K562 (cell line): ENCODE data around the gene NFKBIA. TPM values are rescaled to one million over a fixed set of nuclear protein-coding genes. Genes with fewer than 3 reads are reported as not detected.

Source experiments
- ARID4B ChIP-seq: sonication (generic); formaldehyde crosslinking; IDR thresholded peaks from 2 replicates; pipeline ENCODE4 v1.8.0; 2022; ENCODE audit warnings: mild to moderate bottlenecking, missing genetic modification reagents
- BHLHE40 ChIP-seq: IDR thresholded peaks from 2 replicates; pipeline ENCODE4 v1.6.1; 2011; ENCODE audit warnings: low read length, improper control_type of control experiment
- CCNT2 ChIP-seq: IDR thresholded peaks from 2 replicates; pipeline ENCODE4 v1.6.1; 2011; ENCODE audit warnings: borderline replicate concordance, low read depth, mild to moderate bottlenecking, moderate library complexity, mixed read lengths, low read length; ENCODE audit not compliant: insufficient read length; ENCODE audit errors: extremely low read depth
- DDX20 ChIP-seq: fragments of 450-650 bp; IDR thresholded peaks from 2 replicates; pipeline ENCODE4 v1.6.1; 2016; ENCODE audit warnings: missing genetic modification characterization, low read depth, mild to moderate bottlenecking, missing compliant biosample characterization, moderate library complexity
- EP400 ChIP-seq: fragments of 450-650 bp; IDR thresholded peaks from 2 replicates; pipeline ENCODE4 v1.6.1; 2017; ENCODE audit warnings: antibody characterized with exemption, mild to moderate bottlenecking, moderate library complexity
- FOXA1 ChIP-seq: fragments of 450-650 bp; IDR thresholded peaks from 2 replicates; pipeline ENCODE4 v1.6.1; 2016; ENCODE audit warnings: mild to moderate bottlenecking, borderline replicate concordance
- FOXA3 ChIP-seq, 2 experiments: fragments of 450-650 bp in 1 of 2; sonication (generic) in 1 of 2; formaldehyde crosslinking; IDR thresholded peaks in 1 of 2; conservative IDR thresholded peaks in 1 of 2; 2 replicates each; pipeline versions ENCODE4 v1.4.0 to v1.8.0; 2020 to 2022; ENCODE audit warnings: mild to moderate bottlenecking in 2 of 2, missing genetic modification reagents in 1 of 2
- KAT8 ChIP-seq: fragments of 450-650 bp; IDR thresholded peaks from 2 replicates; pipeline ENCODE4 v1.6.1; 2016; ENCODE audit warnings: low read depth, mild to moderate bottlenecking
- NR4A1 ChIP-seq, 2 experiments: fragments of 250-450 bp in 1 of 2; fragments of 450-650 bp in 1 of 2; sonication (Bioruptor Pico) in 1 of 2; IDR thresholded peaks; 2 replicates each; pipeline versions ENCODE4 v1.4.0 to v1.6.1; 2016 to 2020; ENCODE audit warnings: mild to moderate bottlenecking in 2 of 2, missing compliant biosample characterization in 1 of 2, missing genetic modification characterization in 1 of 2, moderate library complexity in 1 of 2
- SMAD1 ChIP-seq: fragments of 150-350 bp; IDR thresholded peaks from 2 replicates; pipeline ENCODE4 v1.6.1; 2014; ENCODE audit warnings: low read length, low read depth; ENCODE audit not compliant: partially characterized antibody
- SMARCC2 ChIP-seq: fragments of 450-650 bp; IDR thresholded peaks from 2 replicates; pipeline ENCODE4 v1.6.1; 2017; ENCODE audit warnings: antibody characterized with exemption, moderate library complexity, mild to moderate bottlenecking, low read depth
- SRSF3 ChIP-seq: fragments of 200-400 bp; formaldehyde crosslinking; IDR thresholded peaks from 2 replicates; pipeline ENCODE4 v1.6.1; 2016; ENCODE audit warnings: mild to moderate bottlenecking, low read length, moderate library complexity; ENCODE audit not compliant: insufficient read depth
- TEAD1 ChIP-seq, 2 experiments: fragments of 450-650 bp in 1 of 2; sonication (generic) in 1 of 2; formaldehyde crosslinking; IDR thresholded peaks; 2 replicates each; pipeline versions ENCODE4 v1.4.0 to v1.8.0; 2020 to 2022; ENCODE audit warnings: mild to moderate bottlenecking in 2 of 2, missing genetic modification reagents in 1 of 2
- USF2 ChIP-seq: sonication (generic); formaldehyde crosslinking; IDR thresholded peaks from 2 replicates; pipeline ENCODE4 v1.5.0; 2020; ENCODE audit warnings: missing genetic modification reagents
- ZFX ChIP-seq: sonication (generic); formaldehyde crosslinking; IDR thresholded peaks from 2 replicates; pipeline ENCODE4 v1.8.0; 2022; ENCODE audit warnings: mild to moderate bottlenecking, missing genetic modification reagents, moderate library complexity
- ZNF449 ChIP-seq: fragments of 250-450 bp; sonication (Bioruptor Pico); IDR thresholded peaks from 2 replicates; pipeline ENCODE4 v1.8.0; 2022; ENCODE audit warnings: moderate library complexity, mild to moderate bottlenecking, inconsistent platforms
- ZNF518B ChIP-seq: fragments of 250-450 bp; sonication (Bioruptor Pico); IDR thresholded peaks from 2 replicates; pipeline ENCODE4 v1.5.0; 2021; ENCODE audit warnings: mild to moderate bottlenecking, moderate library complexity
- ZSCAN29 ChIP-seq: fragments of 450-650 bp; IDR thresholded peaks from 2 replicates; pipeline ENCODE4 v1.6.1; 2017
- polyA plus RNA-seq, 8 experiments: library from polyadenylated mRNA; depleted of rRNA in 4 of 8; stranded (reverse) in 5 of 8; unstranded in 3 of 8; fragments of >200 nt; fragmentation: Nextera tagmentation in 2 of 8; fragmentation: Illumina TruSeq in 1 of 8; extraction: Ambion mirVana in 2 of 8; extraction: Trizol in 1 of 8; gene quantifications; 2 replicates each; pipeline versions ENCODE4 v1.2.1 to v1.2.3, GENCODE V29; 2011 to 2014; ENCODE audit warnings: inconsistent platforms in 1 of 8, missing spikeins in 1 of 8
- total RNA-seq, 7 experiments: library from RNA; depleted of rRNA in 6 of 7; stranded (reverse); fragments of >200 nt in 6 of 7; fragmentation: Illumina TruSeq in 2 of 7; extraction: Trizol in 2 of 7; gene quantifications; 2 replicates each; pipeline versions ENCODE4 v1.2.1 to v1.2.3, GENCODE V29; 2011 to 2021; ENCODE audit warnings: low replicate concordance in 1 of 7

Gene NFKBIA
- total and polyA plus RNA-seq, 9 of the 15 experiments (the other 6 are each of a cell fraction or from before 2014, with no cell fraction given), result 6.9 to 31.8 (median 18.2) TPM

- TF ChIP-seq ZNF449 (CRISPR knock-in tag) (peak; percentile 12; the same call in 1 of the 2 replicates), FOXA3 (CRISPR knock-in tag; conservative IDR thresholded peaks at IDR 0.05 in 1 of 2, IDR thresholded peaks at IDR 0.05 in 1 of 2) (no peak), KAT8 (no peak), ZFX (CRISPR knock-in tag) (no peak), ZSCAN29 (no peak), NR4A1 (CRISPR knock-in tag; IDR thresholded peaks at IDR 0.05) (0 out of 2 replicates have a peak, but pooled peaks have one; percentile 31), NR4A1 (tag; IDR thresholded peaks at IDR 0.05) (no peak), SMAD1 (no peak), USF2 (CRISPR knock-in tag) (no peak), FOXA1 (no peak), BHLHE40 (no peak), TEAD1 (CRISPR knock-in tag; IDR thresholded peaks at IDR 0.05) (no peak), ZNF518B (CRISPR knock-in tag) (no peak), EP400 (no peak), SRSF3 (no peak), SMARCC2 (no peak), CCNT2 (no peak), DDX20 (tag) (no peak), ARID4B (CRISPR knock-in tag) (no peak)
Measured at GRCh38 chr14:35368139-35368460, 36.4 kb downstream of the NFKBIA start (continued).
